Panc1 (cell line): ENCODE measurements around the gene TAS2R39.

ENCODE experiments used
- POLR2AphosphoS5 ChIP-seq: IDR thresholded peaks from 2 replicates; pipeline ENCODE4 v1.6.1; 2012; ENCODE audit warnings: mild to moderate bottlenecking, low read depth, low read length, moderate library complexity
- TF ChIP-seq, protein P1 (sequence below): fragments of 450-650 bp; IDR thresholded peaks from 2 replicates; pipeline ENCODE4 v1.5.1; 2017; ENCODE audit warnings: mild to moderate bottlenecking

DNA sequence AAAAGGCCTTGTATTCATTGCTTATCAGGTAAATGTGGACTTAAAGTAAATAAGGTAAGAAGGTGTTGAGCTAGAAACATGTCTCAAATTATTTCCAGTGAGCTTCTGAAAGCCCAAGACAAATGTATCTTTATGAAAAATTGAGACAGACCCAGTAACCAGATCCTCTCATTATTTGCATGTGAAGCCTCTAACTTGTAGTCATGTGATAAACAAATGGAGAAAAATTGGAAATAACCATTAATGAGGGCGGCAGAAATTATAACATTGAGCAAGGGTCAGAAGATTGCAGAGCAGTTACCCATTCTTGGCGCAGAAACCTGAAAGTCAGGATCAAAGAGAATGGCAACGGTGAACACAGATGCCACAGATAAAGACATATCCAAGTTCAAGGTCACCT is 38.5 kb downstream of the TAS2R39 start, which contains the start of gene TAS2R40:
- TF ChIP-seq, protein P1, sequence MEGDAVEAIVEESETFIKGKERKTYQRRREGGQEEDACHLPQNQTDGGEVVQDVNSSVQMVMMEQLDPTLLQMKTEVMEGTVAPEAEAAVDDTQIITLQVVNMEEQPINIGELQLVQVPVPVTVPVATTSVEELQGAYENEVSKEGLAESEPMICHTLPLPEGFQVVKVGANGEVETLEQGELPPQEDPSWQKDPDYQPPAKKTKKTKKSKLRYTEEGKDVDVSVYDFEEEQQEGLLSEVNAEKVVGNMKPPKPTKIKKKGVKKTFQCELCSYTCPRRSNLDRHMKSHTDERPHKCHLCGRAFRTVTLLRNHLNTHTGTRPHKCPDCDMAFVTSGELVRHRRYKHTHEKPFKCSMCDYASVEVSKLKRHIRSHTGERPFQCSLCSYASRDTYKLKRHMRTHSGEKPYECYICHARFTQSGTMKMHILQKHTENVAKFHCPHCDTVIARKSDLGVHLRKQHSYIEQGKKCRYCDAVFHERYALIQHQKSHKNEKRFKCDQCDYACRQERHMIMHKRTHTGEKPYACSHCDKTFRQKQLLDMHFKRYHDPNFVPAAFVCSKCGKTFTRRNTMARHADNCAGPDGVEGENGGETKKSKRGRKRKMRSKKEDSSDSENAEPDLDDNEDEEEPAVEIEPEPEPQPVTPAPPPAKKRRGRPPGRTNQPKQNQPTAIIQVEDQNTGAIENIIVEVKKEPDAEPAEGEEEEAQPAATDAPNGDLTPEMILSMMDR: no peak
- TF ChIP-seq POLR2AphosphoS5: no peak
